SK-N-SH (cell line): ENCODE measurements around the gene ATXN7.

Experiments used
- FOXM1 ChIP-seq: IDR thresholded peaks from 2 replicates; pipeline ENCODE4 v1.4.0; 2012; ENCODE audit warnings: low read depth, mild to moderate bottlenecking
- TF ChIP-seq, protein P1 (sequence below): fragments of 200-600 bp; sonication (generic); IDR thresholded peaks from 2 replicates; pipeline ENCODE4 v1.6.1; 2017; ENCODE audit warnings: antibody characterized with exemption, mild to moderate bottlenecking, moderate library complexity

DNA sequence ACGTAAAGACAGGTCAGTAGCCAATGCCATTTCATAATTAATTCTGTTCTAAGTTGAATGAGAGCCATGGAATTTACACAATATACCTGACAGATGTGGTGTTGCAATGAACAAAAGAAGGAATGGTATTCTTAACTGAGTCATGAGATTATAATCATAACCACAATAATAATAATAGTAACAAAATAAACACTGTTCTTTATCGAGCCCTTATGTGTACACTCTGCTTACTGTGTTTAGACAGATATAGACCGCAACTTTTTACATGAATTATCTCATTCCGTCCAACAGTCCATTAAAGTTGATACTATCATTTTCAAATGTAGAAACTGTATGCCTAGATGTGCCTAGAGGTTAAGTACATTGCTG lies 76.7 kb downstream of the ATXN7 start:
- TF ChIP-seq, protein P1, sequence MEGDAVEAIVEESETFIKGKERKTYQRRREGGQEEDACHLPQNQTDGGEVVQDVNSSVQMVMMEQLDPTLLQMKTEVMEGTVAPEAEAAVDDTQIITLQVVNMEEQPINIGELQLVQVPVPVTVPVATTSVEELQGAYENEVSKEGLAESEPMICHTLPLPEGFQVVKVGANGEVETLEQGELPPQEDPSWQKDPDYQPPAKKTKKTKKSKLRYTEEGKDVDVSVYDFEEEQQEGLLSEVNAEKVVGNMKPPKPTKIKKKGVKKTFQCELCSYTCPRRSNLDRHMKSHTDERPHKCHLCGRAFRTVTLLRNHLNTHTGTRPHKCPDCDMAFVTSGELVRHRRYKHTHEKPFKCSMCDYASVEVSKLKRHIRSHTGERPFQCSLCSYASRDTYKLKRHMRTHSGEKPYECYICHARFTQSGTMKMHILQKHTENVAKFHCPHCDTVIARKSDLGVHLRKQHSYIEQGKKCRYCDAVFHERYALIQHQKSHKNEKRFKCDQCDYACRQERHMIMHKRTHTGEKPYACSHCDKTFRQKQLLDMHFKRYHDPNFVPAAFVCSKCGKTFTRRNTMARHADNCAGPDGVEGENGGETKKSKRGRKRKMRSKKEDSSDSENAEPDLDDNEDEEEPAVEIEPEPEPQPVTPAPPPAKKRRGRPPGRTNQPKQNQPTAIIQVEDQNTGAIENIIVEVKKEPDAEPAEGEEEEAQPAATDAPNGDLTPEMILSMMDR, result no peak
- TF ChIP-seq FOXM1, result no peak
